Ascending aorta (tissue), 2 donors: Measurements from ENCODE around the gene F5. TPM values are rescaled to one million over a fixed set of nuclear protein-coding genes. Genes with fewer than 3 reads are reported as not detected.

Experiments
- DNase-seq, 2 donors: peaks; one replicate each; pipeline ENCODE4 v3.0.0-alpha.2; 2019; ENCODE audit warnings: low spot score in 2 of 2
- H3K27ac ChIP-seq, 2 donors: fragments of 200-600 bp; sonication (generic); one replicate each; pipeline ENCODE4 v1.5.1; 2016 to 2017; ENCODE audit warnings: mild to moderate bottlenecking in 1 of 2
- H3K27me3 ChIP-seq: fragments of 200-600 bp; sonication (generic); one replicate; pipeline ENCODE4 v1.5.1; 2017
- H3K36me3 ChIP-seq, 2 donors: fragments of 200-600 bp; sonication (generic); one replicate each; pipeline ENCODE4 v1.5.1; 2016
- H3K4me1 ChIP-seq, 2 donors: fragments of 200-600 bp; sonication (generic); one replicate each; pipeline ENCODE4 v1.5.1; 2016 to 2017; ENCODE audit warnings: mild to moderate bottlenecking in 1 of 2
- H3K4me3 ChIP-seq, 2 donors: fragments of 200-600 bp; sonication (generic); one replicate each; pipeline ENCODE4 v1.5.1; 2016 to 2017; ENCODE audit warnings: mild to moderate bottlenecking in 1 of 2
- H3K9me3 ChIP-seq, 2 donors: fragments of 200-600 bp; sonication (generic); one replicate each; pipeline ENCODE4 v1.5.1; 2016
- intact Hi-C: fragments of 100-400 bp; cut with DNase I; formaldehyde crosslinking; loops from one replicate; pipeline ENCODE4 v1.15.1; 2023
- total RNA-seq: library from RNA; depleted of rRNA; stranded (reverse); fragments of >200 nt; gene quantifications from one replicate; pipeline ENCODE4 v1.1.0, GENCODE V29; 2016
- TF ChIP-seq, protein P1 (sequence below), 3 experiments: fragments of 200-600 bp in 2 of 3; fragments of 450-650 bp in 1 of 3; sonication (generic) in 2 of 3; IDR thresholded peaks; one replicate each; pipeline ENCODE4 v1.5.1; 2016 to 2019; ENCODE audit warnings: antibody characterized with exemption in 3 of 3, mild to moderate bottlenecking in 1 of 3, moderate library complexity in 1 of 3

F5 gene
- total RNA-seq, 1 donor from 2014 or later = not detected

DNA sequence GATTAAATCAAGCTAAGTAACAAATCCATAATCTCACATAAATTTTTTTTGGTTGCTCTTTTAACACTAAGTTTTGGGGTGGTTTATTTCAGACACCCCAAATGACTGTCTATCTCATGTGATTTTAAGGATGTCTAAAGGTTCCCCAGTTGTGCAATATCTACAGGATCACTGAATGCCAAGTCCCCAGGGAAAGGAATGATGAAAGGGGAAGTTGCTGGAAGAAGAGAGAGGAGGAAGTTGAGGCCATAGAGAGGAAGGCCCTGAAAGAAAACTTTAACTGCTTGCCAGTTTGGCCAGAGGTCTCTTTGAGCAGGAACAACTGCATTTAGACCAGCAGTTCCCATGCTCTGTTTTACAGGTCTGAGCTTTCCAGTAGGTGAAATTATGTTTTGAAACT, 73.1 kb downstream of the F5 start:
- Histone ChIP-seq H3K9me3 (no peaks in the 10 kb centered on the region), H3K27me3 (no peaks in the 10 kb centered on the region), H3K4me3 (no peak overlapping the region), H3K4me1 (peaks cover 0 to 23% of the 10 kb centered on the region in 2 donors), H3K27ac (peak overlapping the region; percentile 64 to 72), H3K36me3 (no peaks in the 10 kb centered on the region)
- intact Hi-C loops = no loop called here
- TF ChIP-seq, protein P1, sequence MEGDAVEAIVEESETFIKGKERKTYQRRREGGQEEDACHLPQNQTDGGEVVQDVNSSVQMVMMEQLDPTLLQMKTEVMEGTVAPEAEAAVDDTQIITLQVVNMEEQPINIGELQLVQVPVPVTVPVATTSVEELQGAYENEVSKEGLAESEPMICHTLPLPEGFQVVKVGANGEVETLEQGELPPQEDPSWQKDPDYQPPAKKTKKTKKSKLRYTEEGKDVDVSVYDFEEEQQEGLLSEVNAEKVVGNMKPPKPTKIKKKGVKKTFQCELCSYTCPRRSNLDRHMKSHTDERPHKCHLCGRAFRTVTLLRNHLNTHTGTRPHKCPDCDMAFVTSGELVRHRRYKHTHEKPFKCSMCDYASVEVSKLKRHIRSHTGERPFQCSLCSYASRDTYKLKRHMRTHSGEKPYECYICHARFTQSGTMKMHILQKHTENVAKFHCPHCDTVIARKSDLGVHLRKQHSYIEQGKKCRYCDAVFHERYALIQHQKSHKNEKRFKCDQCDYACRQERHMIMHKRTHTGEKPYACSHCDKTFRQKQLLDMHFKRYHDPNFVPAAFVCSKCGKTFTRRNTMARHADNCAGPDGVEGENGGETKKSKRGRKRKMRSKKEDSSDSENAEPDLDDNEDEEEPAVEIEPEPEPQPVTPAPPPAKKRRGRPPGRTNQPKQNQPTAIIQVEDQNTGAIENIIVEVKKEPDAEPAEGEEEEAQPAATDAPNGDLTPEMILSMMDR (IDR thresholded peaks at IDR 0.05) = no peak
- no peak for DNase-seq

DNA sequence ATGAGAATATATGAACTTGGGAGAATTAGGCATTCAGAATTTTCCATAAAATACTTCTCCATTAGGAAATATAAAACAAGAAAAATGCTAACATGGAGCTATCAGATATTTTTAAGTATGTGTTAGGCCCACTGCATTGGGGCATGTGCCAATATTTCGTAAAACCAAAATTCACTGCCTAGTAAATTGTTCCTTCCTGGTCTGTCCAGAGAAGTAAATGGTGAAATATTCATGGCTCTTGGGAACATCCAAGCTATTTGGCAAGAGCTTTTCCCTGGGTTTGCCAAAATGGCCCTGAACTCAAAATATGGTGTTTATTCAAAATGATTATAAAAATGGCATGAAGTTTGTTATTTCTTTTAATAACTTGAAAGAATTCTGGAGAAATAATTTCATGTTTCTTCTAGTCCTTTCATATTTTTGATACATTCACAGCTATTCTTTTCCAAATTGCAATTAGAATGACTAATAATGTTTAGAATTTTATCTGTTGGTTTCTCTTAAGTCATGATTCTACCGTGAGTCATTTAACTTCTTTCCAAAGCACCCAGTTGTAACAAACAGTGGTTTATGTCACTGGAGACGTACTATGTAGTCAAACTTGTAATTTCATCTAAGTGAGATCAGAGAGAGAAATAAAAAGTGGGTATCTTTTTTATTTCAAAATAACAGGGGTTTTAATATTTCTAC, 74.8 kb downstream of the F5 start:
- intact Hi-C loops = loop anchor here (1.0 to 2.0 kb wide), 2 partner anchors 25 to 33 kb away; no protein-coding TSS in a partner anchor
- Histone ChIP-seq H3K27ac (peak overlapping the region; percentile 64 to 72), H3K4me1 (peaks cover 0 to 23% of the 10 kb centered on the region in 2 donors), H3K9me3 (no peaks in the 10 kb centered on the region), H3K27me3 (no peaks in the 10 kb centered on the region), H3K4me3 (no peak overlapping the region), H3K36me3 (no peaks in the 10 kb centered on the region)
- TF ChIP-seq, protein P1 (IDR thresholded peaks at IDR 0.05) = no peak
- peak in 1 of 2 donors; percentile 73 for DNase-seq

DNA sequence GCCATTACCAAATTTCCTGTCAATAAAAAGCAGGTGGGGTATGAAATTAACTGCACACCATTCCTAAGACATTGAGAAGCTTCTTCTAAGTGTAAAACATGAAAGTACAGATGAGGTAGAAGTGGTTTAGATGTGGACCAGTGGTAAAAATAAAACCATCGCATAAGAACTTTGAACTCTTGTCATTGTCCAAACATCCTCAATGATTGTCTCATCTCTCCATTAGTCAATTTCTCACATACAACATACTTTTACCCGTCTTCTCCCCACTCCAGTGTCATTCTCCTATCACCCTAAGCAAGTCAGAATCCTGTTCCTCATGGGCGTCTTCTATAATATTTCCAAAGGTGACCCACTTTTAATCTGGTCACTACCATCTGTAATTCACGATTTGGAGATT, 76.2 kb downstream of the F5 start:
- intact Hi-C loops = loop anchor here (2.0 kb wide), 1 partner anchor 35 kb away; no protein-coding TSS in a partner anchor
- TF ChIP-seq, protein P1 (IDR thresholded peaks at IDR 0.05) = no peak
- Histone ChIP-seq H3K36me3 (no peaks in the 10 kb centered on the region), H3K27me3 (no peaks in the 10 kb centered on the region), H3K27ac (peak overlapping the region; percentile 64 to 72), H3K4me3 (no peak overlapping the region), H3K4me1 (peaks cover 0 to 23% of the 10 kb centered on the region in 2 donors), H3K9me3 (no peaks in the 10 kb centered on the region)
- DNase-seq = no peak

DNA sequence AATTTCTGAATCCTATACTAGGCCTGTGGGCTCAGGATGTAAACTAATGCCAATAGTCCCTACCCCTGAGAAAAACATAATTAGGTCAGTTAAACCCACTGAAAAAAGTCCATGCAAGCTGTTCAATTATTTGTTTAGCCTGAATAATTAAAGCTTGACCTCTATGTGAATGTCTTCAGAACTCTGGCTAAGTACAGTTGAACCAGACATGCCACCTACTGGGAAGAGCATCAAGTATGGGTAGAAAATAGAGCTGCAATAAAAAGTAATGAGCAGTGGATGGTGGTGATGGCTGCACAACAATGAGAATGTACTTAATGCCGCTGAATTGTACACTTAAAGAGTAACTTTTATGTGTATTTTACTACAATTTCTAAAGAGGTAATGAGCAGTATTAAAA, 76.9 kb downstream of the F5 start:
- DNase-seq = no peak
- intact Hi-C loops = no loop called here
- TF ChIP-seq, protein P1 (IDR thresholded peaks at IDR 0.05) = no peak
- Histone ChIP-seq H3K36me3 (no peaks in the 10 kb centered on the region), H3K4me3 (no peak overlapping the region), H3K27ac (no peak overlapping the region), H3K27me3 (no peaks in the 10 kb centered on the region), H3K4me1 (peaks cover 0 to 23% of the 10 kb centered on the region in 2 donors), H3K9me3 (no peaks in the 10 kb centered on the region)

DNA sequence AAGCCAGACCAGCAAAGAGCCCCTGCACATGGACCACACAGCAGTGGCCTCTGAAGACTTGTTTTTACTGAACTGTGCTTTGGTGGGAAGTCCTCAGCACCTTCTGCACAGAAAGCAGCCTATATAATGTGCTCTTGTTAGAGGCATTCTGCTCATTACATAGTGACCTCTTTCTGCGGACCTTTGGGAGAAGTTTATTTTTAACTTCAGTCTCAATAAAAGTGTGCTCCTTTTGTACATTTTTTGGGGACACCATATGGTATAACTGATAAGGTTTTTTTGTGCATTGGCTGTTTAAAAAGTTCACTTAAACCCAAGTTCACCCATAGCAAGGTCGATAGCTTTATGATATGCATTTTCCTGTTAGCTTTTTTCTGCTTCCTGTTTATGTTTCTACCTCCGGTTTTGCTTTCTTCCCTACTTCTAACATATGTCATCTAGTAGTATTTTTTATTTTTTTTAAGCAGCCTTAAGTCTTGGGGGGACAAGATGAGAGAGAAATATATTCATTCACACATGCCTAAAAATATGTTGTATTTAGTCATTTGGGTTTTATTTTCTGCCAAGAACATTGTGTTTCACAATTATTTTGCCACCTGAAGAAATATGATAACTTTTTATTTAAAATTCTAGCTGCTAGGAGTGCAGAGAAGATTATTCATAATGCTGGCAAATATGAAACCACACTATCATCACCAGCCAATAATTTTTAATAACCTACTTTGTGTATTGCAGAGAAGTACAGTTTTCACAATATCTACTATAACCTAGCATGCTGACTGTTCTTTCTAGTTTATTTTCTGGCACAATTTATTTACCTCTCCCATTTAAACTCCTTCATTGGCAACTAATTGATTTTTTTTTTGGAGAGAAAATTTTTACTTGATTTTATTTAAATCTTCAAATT, 77.6 kb downstream of the F5 start:
- Histone ChIP-seq H3K27me3 (no peaks in the 10 kb centered on the region), H3K4me3 (no peak overlapping the region), H3K9me3 (no peaks in the 10 kb centered on the region), H3K4me1 (peaks cover 0 to 23% of the 10 kb centered on the region in 2 donors), H3K27ac (no peak overlapping the region), H3K36me3 (no peaks in the 10 kb centered on the region)
- intact Hi-C loops = no loop called here
- TF ChIP-seq, protein P1 (IDR thresholded peaks at IDR 0.05) = no peak
- DNase-seq = no peak
